HG02571 (cell line): Measurements from ENCODE around the gene ATP2B2.

Experiments used
- ATAC-seq: cut with Tn5 transposase; IDR thresholded peaks from one replicate; pipeline ENCODE4 v1.9.1; 2021; ENCODE audit warnings: mild to moderate bottlenecking, moderate library complexity; ENCODE audit not compliant: unreplicated experiment

Gene ATP2B2

DNA sequence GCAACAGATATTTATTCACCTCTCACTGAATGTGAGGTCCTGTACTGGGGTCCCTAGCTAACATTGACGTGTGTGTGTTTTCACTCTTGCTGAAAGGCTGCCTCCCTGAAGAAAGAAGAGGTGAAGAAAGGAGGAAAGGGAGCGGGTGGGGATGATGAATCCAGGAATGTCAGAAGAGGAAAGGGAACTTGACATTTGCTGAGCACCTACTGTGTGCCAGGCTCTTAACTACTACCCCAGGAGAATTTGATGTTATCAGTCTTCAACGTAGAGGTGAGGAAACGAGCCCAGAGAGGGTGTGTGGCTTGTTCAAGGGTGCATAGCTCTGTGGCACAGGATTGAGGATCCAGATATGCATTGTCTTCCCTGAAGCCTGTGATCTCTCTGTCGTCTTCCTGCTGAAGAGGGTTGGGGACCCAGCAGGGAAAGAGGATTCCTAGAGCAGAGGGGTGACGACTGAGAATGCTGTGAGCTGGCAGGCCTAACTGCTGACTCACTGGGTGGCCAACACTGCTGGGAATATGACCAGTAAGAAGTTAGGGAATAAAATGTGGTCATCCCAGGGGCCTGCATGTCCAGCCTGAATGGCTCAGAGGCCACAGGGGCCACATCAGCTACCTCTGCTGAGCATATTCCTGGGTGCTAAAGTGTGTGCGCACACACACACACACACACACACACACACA is 6.6 kb upstream of the ATP2B2 start:
- no peak for ATAC-seq

DNA sequence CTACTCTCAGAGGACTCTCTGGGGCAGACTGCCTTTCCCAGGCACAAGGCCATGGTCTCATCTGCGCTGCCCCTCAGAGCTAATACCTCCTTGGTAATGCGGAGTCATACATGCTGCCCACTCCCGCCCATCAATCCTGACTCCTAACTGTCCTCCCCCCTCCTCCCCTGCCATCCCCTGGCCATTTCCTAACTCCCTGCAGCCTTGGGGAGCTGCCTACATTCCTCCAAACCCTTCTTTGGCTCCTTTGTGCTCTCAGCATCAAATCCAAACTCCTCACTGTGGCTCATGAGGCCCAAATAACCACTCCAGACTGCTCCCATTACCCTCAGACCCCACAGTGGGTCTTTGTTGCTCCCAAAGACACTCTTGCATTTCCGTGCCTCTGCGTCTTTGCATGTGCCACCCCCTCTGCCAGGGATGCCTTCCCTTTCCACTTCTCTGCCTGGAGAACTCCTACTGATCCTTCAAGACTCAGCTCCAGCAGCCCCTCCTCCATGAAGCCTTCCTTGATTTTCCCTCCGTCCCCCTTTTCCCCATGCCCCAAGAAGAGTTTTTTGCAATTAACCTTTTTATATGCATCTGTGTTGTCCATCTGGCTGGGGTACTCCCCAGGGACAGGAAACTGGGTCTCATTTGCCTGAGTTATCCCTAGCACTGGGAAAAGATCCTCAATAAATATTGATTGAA is 5.5 kb upstream of the ATP2B2 start:
- no peak for ATAC-seq

DNA sequence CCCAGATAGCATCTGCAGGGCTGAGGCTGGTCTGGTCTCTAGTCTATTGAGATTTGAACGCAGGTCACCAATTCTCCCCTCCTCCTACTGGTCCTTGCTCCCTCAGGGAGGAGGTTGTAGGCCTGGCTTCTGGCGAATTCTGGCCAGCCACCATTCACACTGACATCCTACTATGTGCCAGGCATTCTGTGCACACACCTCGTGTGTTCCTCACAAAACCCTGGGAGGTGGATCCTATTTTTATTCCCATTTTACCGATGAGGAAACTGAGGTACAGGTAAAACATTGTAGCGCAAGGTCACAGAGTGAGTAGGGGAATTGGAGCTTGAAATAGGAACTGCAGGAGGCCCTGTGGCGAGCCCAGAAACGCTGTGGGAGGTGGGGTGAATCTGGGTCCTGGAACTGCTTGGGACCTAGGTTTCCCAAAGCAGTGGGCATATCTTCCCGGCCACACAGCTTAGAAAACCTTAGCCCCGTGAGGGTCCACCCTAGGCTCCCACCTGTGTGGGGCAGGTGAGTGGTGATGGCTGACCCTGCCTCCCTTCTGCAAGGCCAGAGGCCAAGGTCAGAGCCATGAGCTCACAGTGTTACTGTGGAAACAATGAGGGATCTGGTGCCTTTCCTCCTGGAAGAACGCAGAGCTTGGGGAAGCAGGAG is 4.8 kb upstream of the ATP2B2 start:
- ATAC-seq: no peak

DNA sequence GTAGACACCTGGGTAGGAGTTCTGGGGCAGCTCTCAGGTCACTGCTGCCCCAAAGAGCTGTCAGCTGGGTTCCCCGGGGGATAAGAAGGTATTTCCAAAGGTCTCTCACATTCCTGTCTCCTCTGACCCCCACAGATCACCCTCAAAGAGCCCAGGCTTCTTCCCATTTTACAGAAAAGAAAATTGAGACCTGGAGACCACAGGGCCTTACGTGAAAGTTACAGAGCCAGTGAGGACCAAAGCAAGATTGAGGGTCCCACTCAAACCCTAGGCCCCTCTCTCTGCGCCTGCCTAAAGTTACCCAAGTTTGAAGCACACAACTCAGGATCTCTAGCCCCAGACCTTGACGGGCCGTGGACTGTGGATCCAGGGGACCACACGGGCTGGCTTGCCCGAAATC is 3.9 kb upstream of the ATP2B2 start:
- ATAC-seq: no peak

DNA sequence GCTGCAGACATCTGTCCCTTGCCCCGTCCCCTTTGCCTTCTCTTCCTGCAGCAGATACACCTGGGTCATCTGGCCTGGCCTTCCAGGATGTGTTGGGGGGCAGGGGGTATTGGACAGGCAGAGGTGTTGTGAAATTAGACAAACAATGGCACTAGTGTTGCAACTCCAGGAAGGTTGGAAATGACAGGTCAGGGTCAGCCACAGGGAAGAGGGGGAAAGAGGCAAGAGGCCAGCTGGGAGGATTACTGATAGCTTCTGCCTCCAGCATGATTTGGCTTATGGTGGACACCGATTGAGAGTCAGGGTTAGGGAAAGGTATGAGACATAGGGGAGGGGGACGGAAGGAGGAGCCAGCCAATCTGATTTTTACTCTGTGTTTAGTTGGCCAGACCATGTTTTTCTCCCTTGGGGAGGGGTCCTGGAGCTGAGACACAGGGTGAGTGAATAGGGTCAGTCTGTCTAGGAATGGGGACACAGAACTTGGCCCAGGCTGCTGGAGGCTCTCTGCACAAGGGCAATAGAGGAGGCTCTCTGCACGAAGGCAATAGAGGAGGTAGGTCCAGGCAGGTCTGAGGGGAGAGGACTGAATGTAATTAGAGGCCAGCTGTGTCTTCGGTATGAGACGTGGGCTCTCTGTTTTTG is 3.4 kb upstream of the ATP2B2 start:
- no peak for ATAC-seq

DNA sequence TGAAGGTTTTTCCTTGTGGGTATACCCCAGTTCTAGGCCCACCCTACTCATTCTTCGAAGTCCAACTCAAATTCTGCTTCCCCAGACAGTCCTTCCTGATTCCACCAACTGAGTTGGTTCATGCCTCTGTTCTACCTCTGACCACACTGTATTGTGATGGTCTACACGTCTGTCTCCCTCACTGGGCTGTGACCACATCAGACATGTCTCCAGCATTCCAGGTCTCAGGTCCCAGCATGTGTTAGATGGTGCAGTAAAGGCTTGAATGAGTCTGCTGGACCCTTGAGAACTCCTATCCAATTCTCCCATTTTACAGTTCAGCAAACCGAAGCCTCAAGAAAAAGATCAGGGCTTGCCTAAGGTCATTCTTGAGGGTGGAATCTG is 2.8 kb upstream of the ATP2B2 start:
- ATAC-seq: no peak

DNA sequence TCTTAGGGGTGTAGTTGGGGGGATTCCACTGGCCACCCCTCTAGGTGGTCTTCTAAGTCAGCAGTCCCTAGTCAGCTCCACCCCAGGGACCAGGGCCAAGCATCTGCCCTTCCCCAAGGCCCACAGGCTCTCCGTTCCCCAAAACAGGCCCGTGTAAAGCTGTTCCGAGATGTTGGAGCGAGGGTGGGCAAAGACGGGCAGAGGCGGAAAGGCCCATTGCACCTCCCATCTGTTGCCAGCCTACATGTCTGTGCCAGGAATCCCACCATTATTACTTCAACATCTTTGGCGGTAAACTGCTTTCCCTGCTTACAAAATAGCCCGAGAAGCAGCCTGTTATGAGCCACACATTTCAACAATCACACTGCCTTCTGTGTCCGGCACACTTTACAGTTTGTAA is 1.9 kb upstream of the ATP2B2 start:
- ATAC-seq: no peak

DNA sequence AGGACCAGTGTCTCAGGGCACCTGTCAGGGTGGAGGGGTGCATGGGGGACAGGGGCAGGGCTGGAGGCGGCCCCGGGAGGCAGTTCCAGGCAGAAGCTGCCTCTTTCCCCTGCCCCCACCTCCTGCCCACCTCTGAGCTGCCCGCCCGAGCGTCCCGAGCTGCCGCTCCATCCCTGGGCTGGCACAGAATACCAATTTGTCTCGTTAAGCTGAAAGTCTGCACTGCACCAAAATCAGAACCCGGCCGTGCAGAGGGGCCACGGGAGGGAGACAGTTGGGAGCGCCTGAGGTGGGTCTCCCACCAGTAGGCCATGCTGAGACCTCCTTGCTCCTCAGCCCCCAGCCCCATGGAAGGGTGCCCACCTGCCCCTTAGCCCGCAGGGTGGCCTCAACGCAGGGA is 1.3 kb upstream of the ATP2B2 start:
- ATAC-seq: no peak

DNA sequence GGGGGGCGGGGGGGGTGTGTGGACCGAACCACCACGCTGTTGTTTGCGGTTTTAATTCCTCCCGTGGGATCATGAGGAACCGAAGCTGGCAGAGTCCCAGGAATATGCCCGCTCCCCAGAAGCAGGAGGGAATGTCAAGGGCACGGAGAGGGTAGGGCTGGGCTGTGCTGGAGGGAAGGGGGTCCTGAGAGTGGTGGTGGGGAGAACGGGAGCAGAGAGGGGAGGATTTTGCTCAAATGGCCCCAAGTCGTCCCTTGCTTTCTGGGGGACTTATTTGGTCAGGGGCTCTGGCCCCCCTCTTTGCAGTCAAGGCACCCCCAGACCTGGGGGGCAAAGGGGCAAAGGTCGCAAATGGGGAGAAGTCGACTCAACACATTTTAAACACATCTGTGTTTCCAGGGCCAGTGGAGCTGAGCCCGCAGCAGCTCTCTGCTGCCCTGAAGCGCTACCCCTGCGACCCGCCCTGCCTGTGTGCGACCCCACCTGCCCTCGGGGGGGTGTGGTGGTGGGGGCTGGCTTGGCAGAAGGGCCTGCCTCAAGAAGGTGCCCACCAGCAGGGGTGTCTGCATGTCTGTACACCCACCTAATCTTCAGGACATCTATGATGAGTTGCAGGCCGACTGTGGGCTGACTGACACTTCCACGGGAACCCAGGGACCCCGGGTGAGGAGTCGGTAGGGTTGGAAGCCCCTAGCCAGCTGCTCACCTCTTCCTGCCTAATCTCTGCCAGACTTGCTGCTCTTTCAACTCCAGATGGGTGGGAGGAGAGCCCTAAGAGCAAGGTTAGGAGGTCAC is 602 bp upstream of the ATP2B2 start:
- no peak for ATAC-seq

DNA sequence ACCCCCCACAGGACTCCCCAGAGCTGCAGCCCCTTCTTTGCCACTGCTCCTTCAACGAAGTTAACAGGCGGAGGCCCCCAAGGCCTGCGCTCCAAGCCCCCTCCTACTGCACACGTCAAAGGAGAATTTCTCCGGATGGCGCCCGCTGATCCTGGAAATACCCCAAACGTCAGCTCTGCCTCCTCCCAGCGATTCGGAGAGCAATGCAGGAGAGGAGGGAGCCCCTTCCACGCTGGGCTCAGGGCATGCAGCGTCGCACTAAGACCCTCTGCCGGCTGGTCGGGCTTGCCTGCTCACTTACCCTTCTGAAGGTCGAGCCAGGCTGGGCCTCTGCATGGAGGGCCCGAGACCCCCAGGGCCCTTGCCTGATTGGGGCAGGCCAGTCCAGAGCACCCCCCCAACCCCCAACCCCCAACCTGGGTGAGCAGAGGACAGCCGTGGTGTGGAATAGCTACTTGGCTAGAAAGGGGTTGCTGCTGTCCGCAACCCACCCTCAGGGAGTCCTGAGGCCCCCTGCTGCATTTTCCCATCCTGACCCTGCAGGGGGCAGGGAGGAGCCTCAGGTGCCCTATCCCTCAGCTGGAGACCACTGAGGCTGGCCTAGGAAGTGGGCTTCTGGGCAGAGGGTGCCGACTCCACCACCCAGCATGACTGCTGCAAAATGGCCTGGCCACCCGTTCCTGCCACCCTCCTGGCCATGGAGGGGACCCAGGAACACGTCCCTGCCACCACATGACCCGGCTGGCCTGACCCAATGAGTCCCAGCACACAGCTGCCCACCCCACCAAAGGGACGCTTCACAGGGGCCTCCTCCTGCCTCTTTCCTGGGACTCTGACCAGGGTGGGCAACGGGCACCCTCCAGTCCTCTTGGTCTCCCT is 976 bp downstream of the ATP2B2 start:
- no peak for ATAC-seq

DNA sequence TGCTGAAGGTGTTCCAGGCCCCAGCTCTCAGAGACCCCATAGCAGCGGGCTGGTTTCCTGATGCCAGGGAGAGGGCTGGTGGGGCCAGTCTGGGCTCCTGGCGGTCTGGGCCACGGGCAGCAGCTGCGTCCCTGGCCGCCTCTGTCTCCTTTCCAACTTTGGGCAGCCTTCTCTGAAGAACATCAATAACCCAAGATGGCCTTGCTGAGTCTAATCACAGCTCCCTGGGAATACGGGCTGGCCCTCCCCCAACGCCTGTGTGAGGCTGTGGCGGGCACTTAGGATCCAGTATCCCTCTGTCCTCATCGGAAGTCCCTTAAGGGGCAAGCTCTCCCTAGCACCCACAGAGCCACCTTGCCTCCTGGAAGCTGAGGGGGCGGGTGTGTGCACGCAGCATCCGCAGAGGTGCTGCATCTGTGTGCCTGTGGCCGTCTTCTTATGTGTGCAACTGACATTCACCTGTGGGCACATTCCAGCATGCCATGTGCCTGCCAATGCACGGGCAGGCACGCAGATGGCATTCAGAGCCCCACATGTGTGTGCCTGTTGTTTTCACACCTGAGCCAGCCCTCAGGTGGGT is 2.1 kb downstream of the ATP2B2 start:
- no peak for ATAC-seq

DNA sequence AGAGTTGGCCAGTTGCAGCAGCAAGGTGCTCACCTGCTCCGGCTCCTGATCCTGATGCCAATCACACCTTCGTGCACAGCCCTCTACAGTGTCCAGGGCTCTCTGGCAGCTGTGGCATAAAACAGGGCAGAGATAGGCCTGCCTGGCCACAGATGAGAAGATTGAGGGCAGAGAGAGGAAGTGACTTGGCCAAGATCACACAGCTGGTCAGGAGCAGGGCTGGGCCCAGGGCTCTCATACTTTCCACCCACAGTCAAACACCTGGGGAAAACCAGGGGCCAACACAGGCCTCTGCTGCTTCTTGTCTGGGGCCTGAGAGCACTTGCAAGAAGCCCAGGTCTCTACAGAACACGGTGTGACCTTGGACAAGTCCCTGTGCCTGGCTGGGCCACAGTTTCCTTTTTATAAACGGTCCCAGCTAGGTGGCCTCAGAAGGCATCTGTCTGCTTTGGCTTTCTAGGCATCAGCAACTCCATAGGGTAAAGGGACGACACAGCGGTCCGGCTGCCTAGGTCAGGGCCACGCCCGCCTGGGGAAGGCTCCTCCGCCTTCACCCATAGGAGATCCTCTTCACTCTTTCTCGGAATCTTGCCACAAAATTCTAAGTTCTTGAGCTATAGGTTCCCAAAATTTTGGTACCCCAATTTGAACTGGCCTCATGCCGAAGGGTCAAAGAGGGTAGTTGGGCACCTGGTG is 3.1 kb downstream of the ATP2B2 start:
- no peak for ATAC-seq

DNA sequence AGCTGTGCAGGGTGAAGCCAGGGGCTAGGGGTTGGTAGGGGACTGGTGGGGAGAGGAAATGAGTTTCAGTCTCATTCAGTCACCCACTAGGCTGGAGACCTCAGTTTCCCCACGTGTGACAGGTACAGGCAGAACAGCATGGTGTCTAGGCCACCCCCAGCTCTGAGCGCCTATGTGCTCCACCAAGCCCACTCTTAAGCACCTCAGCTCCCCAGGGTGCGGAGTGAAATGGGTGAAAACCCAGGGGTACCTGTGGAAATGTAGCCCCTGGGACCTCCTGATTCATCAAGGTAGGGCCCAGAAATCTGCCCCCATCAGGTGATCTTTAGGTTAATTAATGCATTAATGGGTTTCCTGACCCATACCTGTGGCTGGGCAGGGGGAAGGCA is 3.7 kb downstream of the ATP2B2 start:
- ATAC-seq: no peak

DNA sequence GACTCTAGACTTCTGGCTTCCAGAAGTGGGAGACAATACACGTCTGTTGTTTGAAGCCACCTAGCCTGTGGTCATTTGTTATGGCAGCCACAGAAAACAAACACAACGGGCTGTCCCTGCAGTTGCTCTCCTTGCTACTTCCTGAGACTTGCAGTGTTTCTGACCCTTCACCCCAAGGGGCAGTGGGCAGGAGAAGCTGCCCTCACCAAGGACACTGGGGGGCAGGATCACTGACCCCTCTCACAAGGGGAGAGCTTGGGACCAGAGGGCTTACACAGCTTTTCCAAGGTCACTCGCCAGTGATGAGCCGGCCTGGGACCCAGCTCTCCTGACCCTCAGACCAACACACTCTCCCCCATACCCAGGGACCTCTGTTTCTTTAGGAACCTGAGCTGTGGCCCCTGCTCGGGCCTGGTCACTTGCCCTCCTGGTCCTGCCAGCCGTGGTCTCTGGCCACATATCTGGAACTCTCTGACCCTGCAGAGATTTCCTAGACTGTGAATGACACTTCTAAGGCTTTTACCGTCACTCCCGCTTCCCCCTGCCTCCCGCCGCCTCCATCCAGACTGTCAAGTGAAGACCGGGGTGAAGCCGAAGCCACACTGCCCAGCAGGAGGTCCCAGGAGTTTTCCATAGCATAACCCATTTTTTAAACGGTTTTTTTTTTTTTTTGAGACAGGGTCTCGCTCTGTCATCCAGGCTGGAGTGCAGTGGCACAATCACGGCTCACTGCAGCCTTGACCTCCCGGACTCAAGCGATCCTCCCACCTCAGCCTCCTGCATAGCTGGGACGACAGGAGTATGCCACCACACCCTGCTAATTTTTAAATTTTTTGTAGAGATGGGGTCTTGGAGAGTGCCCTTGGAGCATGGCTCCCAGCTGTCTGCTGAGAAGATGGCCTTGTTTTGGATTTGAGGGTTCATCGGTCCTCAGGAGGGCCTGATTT is 4.4 kb downstream of the ATP2B2 start:
- no peak for ATAC-seq

DNA sequence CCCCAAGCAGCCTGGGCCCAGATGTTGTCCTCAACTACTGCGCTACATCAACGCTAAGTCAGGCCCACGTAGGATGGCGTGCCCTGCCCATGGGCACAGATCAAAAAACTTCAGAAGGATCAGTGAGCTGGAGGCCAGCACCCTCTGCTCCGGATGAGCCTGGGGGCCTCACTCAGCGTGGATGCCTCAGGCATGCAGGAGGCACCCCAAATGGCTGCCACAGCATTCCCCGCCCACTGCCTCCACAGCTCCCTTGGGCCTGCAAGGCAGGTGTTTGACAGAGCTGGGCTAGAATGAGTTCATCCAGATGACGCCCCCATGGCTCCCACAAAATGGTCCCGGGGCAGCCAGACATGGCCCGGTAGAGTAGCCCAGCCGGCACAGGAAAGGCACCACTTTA is 7.1 kb downstream of the ATP2B2 start:
- no peak for ATAC-seq

DNA sequence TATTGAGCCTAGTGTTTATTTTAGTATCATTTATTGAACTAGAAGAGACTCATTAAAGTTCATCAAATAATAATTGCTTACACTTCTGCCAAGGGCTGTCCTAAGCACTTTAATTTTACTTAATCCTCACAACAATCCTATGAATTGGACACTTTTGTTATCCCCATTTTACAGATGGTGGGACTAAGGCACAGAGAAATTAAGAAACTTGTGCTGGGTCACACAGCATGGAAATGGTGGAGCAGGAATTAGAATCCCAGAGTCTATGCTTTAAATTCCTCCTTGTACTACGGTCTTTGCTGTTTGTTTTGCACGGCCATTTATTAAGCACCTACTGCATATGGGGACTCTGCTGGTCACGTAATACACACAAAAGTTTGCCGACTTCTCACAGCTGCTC is 7.9 kb downstream of the ATP2B2 start:
- no peak for ATAC-seq

DNA sequence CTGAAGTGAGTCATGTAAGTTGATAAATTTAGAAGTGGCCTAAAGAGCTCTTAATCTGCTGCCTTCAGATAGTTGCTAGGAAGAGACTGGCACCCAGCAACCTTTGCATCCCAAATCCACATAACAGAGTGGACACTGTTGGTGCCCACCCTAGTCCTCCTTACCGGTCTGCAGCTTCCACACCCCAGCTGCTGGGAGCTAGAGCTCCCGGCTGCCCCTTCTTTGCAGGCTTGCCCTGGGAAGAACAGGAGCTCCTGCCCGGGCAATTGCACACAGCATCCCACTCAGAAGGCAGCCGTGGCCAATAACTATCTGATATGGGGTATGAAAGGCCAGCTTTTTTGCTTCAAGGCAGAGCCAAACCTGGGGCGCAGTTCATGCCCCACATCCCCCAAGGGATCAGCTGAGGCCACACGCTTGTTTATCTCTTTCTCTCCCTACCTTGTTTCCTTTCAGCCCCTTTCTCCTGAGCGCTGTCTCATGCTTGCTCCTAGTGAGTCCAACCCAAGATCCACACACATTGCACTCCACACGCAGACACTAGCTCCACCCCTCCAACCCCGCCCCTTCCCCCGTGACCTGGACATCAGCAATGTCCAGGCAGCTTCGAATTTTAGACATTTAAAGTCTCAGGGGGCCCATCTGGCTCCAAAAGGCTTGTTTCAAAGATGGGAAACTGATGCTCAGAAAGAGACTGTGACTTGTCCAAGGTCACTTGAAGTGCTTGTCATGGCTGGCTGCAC is 9.1 kb downstream of the ATP2B2 start:
- ATAC-seq: no peak
